ENCODE measurements around the gene BABAM2.

GRCh38 chr2:27909901-27910300 lies 19.4 kb downstream of the BABAM2 start:
- no peak for TF ChIP-seq CTCF (IDR thresholded peaks at IDR 0.05; ENCODE audit: low read depth, low read length)
- TF ChIP-seq POLR2A (IDR thresholded peaks at IDR 0.05; ENCODE audit: extremely low read depth, insufficient read length), result no peak
- TF ChIP-seq MAX (IDR thresholded peaks at IDR 0.05; ENCODE audit: low read depth, low read length), result no peak
- no peak for TF ChIP-seq MYC (IDR thresholded peaks at IDR 0.05; ENCODE audit: low read depth, low read length)
